Heart left ventricle (tissue), 13 donors: ENCODE results near the gene ALDH3A1.

ENCODE experiments used
- CTCF ChIP-seq, 12 donors: fragments of 200-600 bp; sonication (generic) in 4 of 12; IDR thresholded peaks; one replicate each; pipeline versions ENCODE4 v1.5.0 to v1.8.0; 2018 to 2022; ENCODE audit warnings: antibody characterized with exemption in 12 of 12, mild to moderate bottlenecking in 5 of 12
- POLR2A ChIP-seq, 2 donors: fragments of 450-650 bp; IDR thresholded peaks; one replicate each; pipeline ENCODE4 v1.6.1; 2017; ENCODE audit warnings: antibody characterized with exemption in 2 of 2, mild to moderate bottlenecking in 2 of 2, moderate library complexity in 2 of 2
- donor health status: ischemic (EF 13 %, LVEDD 7.1; RV severe dilation, severe dysfunction).
- donor health status: DM: no; HTN: yes; CAD: no.
- donor health status: DM: no; HTN: no; CAD: no.
- donor health status: ischemic (EF 25% LVEDD 6.9; RV normal size, moderate dysfunction).
- donor health status: ischemic (EF 25% LVEDD 5.7; RV mildly dilated, moderate dysfunction).
- donor health status: ischemic (EF 35%, LVEDD 5.7; RV mildly dilated, moderate dysfunction).
- donor health status: nonischemic (EF 11% LVEDD 7.7; RV severe dilation, severe dysfunction).
- donor health status: DM: yes; HTN: yes; CAD: no.
- donor health status: PGD.
- donor health status: ischemic (EF 29% LVEDD 5.4; RV normal size, mild dysfunction).
- donor health status: nonischemic (EF 23%, LVEDD 6.1; RV moderate dilation, normal function).

- no peak for TF ChIP-seq CTCF (IDR thresholded peaks at IDR 0.05)
- TF ChIP-seq POLR2A (IDR thresholded peaks at IDR 0.05): no peak
These were observed 34.6 kb downstream of the ALDH3A1 start for GRCh38 chr17:19713462-19713861.
